K562 (cell line): Measurements from ENCODE around the gene F12. TPM values are rescaled to one million over a fixed set of nuclear protein-coding genes. Genes with fewer than 3 reads are reported as not detected.

Experiments
- ADNP ChIP-seq: fragments of 200-800 bp; sonication (Bioruptor generic); IDR thresholded peaks from 2 replicates; pipeline ENCODE4 v1.6.1; 2016; ENCODE audit warnings: missing genetic modification characterization, missing compliant biosample characterization
- CREB1 ChIP-seq, 2 experiments: sonication (generic) in 1 of 2; formaldehyde crosslinking in 1 of 2; IDR thresholded peaks; 2 replicates each; pipeline versions ENCODE4 v1.6.1 to v1.8.0; 2012 to 2022; ENCODE audit warnings: inconsistent platforms in 1 of 2, mild to moderate bottlenecking in 1 of 2, missing genetic modification reagents in 1 of 2, moderate library complexity in 1 of 2
- ELF1 ChIP-seq: fragments of 200-800 bp; sonication (Bioruptor generic); IDR thresholded peaks from 2 replicates; pipeline ENCODE4 v1.6.1; 2016; ENCODE audit warnings: missing genetic modification characterization, missing compliant biosample characterization
- HNRNPH1 ChIP-seq: fragments of 200-400 bp; formaldehyde crosslinking; optimal IDR thresholded peaks from 2 replicates; pipeline ENCODE3; 2017; ENCODE audit warnings: low read depth, mild to moderate bottlenecking, low read length, moderate library complexity
- HOXB6 ChIP-seq: fragments of 250-450 bp; sonication (Bioruptor Pico); IDR thresholded peaks from 2 replicates; pipeline ENCODE4 v1.5.1; 2022; ENCODE audit warnings: mild to moderate bottlenecking, borderline replicate concordance
- KAT2B ChIP-seq: IDR thresholded peaks from one replicate; pipeline ENCODE4 v1.6.1; 2012; ENCODE audit warnings: low read depth, mild to moderate bottlenecking, control low read depth, inconsistent platforms, low read length, moderate library complexity
- KLF16 ChIP-seq: IDR thresholded peaks from 2 replicates; pipeline ENCODE4 v1.6.1; 2016; ENCODE audit warnings: antibody characterized with exemption
- MAX ChIP-seq: sonication (generic); formaldehyde crosslinking; IDR thresholded peaks from 2 replicates; pipeline ENCODE4 v1.9.0; 2022; ENCODE audit warnings: mild to moderate bottlenecking, missing genetic modification reagents
- MITF ChIP-seq: IDR thresholded peaks from 2 replicates; pipeline ENCODE4 v1.6.1; 2014; ENCODE audit warnings: antibody characterized with exemption
- MNT ChIP-seq, 2 experiments: fragments of 450-650 bp; conservative IDR thresholded peaks; 2 replicates each; pipeline ENCODE4 v1.6.1; 2017; ENCODE audit warnings: mild to moderate bottlenecking in 2 of 2, moderate library complexity in 2 of 2
- PML ChIP-seq: IDR thresholded peaks from 2 replicates; pipeline ENCODE4 v1.6.1; 2012; ENCODE audit warnings: low read length, inconsistent platforms
- RBFOX2 ChIP-seq: fragments of 200-400 bp; formaldehyde crosslinking; IDR thresholded peaks from 2 replicates; pipeline ENCODE4 v1.6.1; 2017; ENCODE audit warnings: low read depth, mild to moderate bottlenecking, low read length, moderate library complexity
- RBM14 ChIP-seq: fragments of 200-400 bp; formaldehyde crosslinking; IDR thresholded peaks from 2 replicates; pipeline ENCODE4 v1.6.1; 2018; ENCODE audit warnings: low read depth, mild to moderate bottlenecking, low read length, moderate library complexity, borderline replicate concordance; ENCODE audit not compliant: insufficient read depth
- RCOR1 ChIP-seq, 2 experiments: IDR thresholded peaks; 2 replicates each; pipeline ENCODE4 v1.6.1; 2012; ENCODE audit warnings: low read depth in 2 of 2, low read length in 2 of 2, borderline replicate concordance in 1 of 2, improper control_type of control experiment in 1 of 2
- SNAPC5 ChIP-seq: fragments of 250-450 bp; sonication (Bioruptor Pico); IDR thresholded peaks from 2 replicates; pipeline ENCODE4 v1.8.0; 2021; ENCODE audit warnings: moderate library complexity, mild to moderate bottlenecking, inconsistent platforms
- THAP12 ChIP-seq: fragments of 250-450 bp; sonication (Bioruptor Pico); IDR thresholded peaks from 2 replicates; pipeline ENCODE4 v1.9.0; 2021; ENCODE audit warnings: mild to moderate bottlenecking, inconsistent platforms
- THRA ChIP-seq: fragments of 450-650 bp; IDR thresholded peaks from 2 replicates; pipeline ENCODE4 v1.6.1; 2017; ENCODE audit warnings: mild to moderate bottlenecking, moderate library complexity
- polyA plus RNA-seq, 8 experiments: library from polyadenylated mRNA; depleted of rRNA in 4 of 8; stranded (reverse) in 5 of 8; unstranded in 3 of 8; fragments of >200 nt; fragmentation: Nextera tagmentation in 2 of 8; fragmentation: Illumina TruSeq in 1 of 8; extraction: Ambion mirVana in 2 of 8; extraction: Trizol in 1 of 8; gene quantifications; 2 replicates each; pipeline versions ENCODE4 v1.2.1 to v1.2.3, GENCODE V29; 2011 to 2014; ENCODE audit warnings: inconsistent platforms in 1 of 8, missing spikeins in 1 of 8
- total RNA-seq, 7 experiments: library from RNA; depleted of rRNA in 6 of 7; stranded (reverse); fragments of >200 nt in 6 of 7; fragmentation: Illumina TruSeq in 2 of 7; extraction: Trizol in 2 of 7; gene quantifications; 2 replicates each; pipeline versions ENCODE4 v1.2.1 to v1.2.3, GENCODE V29; 2011 to 2021; ENCODE audit warnings: low replicate concordance in 1 of 7

The F12 gene
- total and polyA plus RNA-seq, 9 of the 15 experiments (the other 6 are each of a cell fraction or from before 2014, with no cell fraction given) = 0.59 to 18.3 (median 3.6) TPM

- TF ChIP-seq ELF1 (tag) (no peak), THRA (no peak), KLF16 (peak; percentile 68), HNRNPH1 (no peak), MITF (0 out of 2 replicates have a peak, but pooled peaks have one; percentile 51), MNT (conservative IDR thresholded peaks at IDR 0.05) (peak; percentile 96), RBM14 (no peak), KAT2B (no peak), CREB1 (IDR thresholded peaks at IDR 0.05) (no peak), CREB1 (CRISPR knock-in tag; IDR thresholded peaks at IDR 0.05) (peak; percentile 55; the same call in 1 of the 2 replicates), MAX (CRISPR knock-in tag) (peak; percentile 94), HOXB6 (CRISPR knock-in tag) (no peak), THAP12 (CRISPR knock-in tag) (no peak), ADNP (tag) (no peak), RCOR1 (IDR thresholded peaks at IDR 0.05; ENCODE audit: borderline replicate concordance in 1 of 2, low read depth in 2 of 2, low read length in 2 of 2) (0 out of 4 replicates have a peak, but pooled peaks of 1 of the 2 experiments have one; percentile 20), SNAPC5 (no peak), RBFOX2 (no peak), PML (no peak)
These were observed 18.7 kb downstream of the F12 start (continued) for GRCh38 chr5:177390363-177391300.
